Measurements from ENCODE around the gene CACNA1D. TPM values are rescaled to one million over a fixed set of nuclear protein-coding genes. Genes with fewer than 3 reads are reported as not detected.

Gene CACNA1D
- total RNA-seq, 1 experiment from 2014 or later = 1.1 TPM

GRCh38 chr3:53551324-53551723, 56.9 kb downstream of the CACNA1D start:
- Histone ChIP-seq H3K4me2 (ENCODE audit: low read length) (no peak overlapping the region), H4K20me1 (ENCODE audit: insufficient read depth) (no peaks in the 10 kb centered on the region), H3K4me3 (replicated peaks in 1 of 2; ENCODE audit: low read depth in 1 of 2, low read length in 2 of 2) (no peak overlapping the region), H3K36me3 (ENCODE audit: control insufficient read depth in 1 of 2, insufficient read depth in 2 of 2, low read length in 2 of 2) (no peaks in the 10 kb centered on the region), H3K27ac (ENCODE audit: low read depth, low read length) (no peak overlapping the region), H3K9ac (ENCODE audit: low read length) (no peak overlapping the region), H2AFZ (ENCODE audit: low read depth, low read length, poor library complexity, severe bottlenecking) (no peak overlapping the region), H3K9me3 (ENCODE audit: control insufficient read depth in 1 of 2, insufficient read depth in 1 of 2, low read depth in 1 of 2, low read length in 2 of 2) (no peaks in the 10 kb centered on the region), H3K9me2 (ENCODE audit: insufficient read depth) (no peaks in the 10 kb centered on the region), H3K79me2 (ENCODE audit: insufficient read depth, low read length) (no peaks in the 10 kb centered on the region), H3K27me3 (ENCODE audit: insufficient read depth, low read length) (no peaks in the 10 kb centered on the region), H3K4me1 (ENCODE audit: control insufficient read depth in 1 of 2, insufficient read depth in 2 of 2, low read length in 2 of 2) (no peaks in the 10 kb centered on the region)
- intact Hi-C loops (cut with micrococcal nuclease) = no loop called here
- TF ChIP-seq POLR2AphosphoS5 (IDR thresholded peaks at IDR 0.05; ENCODE audit: low read depth, low read length) (no peak), FOSL1 (IDR thresholded peaks at IDR 0.05; ENCODE audit: low read depth) (no peak), EGR1 (IDR thresholded peaks at IDR 0.05; ENCODE audit: low read depth) (no peak), ATF3 (IDR thresholded peaks at IDR 0.05) (no peak), YY1 (IDR thresholded peaks at IDR 0.05; ENCODE audit: extremely low read depth, insufficient replicate concordance, low read depth, low read length) (no peak), CTCF (IDR thresholded peaks at IDR 0.05 in 2 of 3, conservative IDR thresholded peaks at IDR 0.05 in 1 of 3; ENCODE audit: borderline replicate concordance in 1 of 3, insufficient read depth in 1 of 3, low read depth in 2 of 3, low read length in 2 of 3) (no peak), CBX3 (IDR thresholded peaks at IDR 0.05; ENCODE audit: low read depth) (no peak), RAD21 (IDR thresholded peaks at IDR 0.05; ENCODE audit: low read depth) (no peak), SIN3A (IDR thresholded peaks at IDR 0.05; ENCODE audit: low read depth) (no peak), ELF1 (IDR thresholded peaks at IDR 0.05; ENCODE audit: borderline replicate concordance, low read depth) (no peak), EZH2phosphoT487 (IDR thresholded peaks at IDR 0.05; ENCODE audit: borderline replicate concordance) (no peak), SRF (IDR thresholded peaks at IDR 0.05; ENCODE audit: low read depth) (no peak), EZH2 (IDR thresholded peaks at IDR 0.05) (no peak), SP1 (IDR thresholded peaks at IDR 0.05; ENCODE audit: low read depth) (no peak), ZNF274 (IDR thresholded peaks at IDR 0.05; ENCODE audit: low read depth, low read length) (no peak), MAX (IDR thresholded peaks at IDR 0.05) (no peak)
- TF ChIP-seq, protein P1, sequence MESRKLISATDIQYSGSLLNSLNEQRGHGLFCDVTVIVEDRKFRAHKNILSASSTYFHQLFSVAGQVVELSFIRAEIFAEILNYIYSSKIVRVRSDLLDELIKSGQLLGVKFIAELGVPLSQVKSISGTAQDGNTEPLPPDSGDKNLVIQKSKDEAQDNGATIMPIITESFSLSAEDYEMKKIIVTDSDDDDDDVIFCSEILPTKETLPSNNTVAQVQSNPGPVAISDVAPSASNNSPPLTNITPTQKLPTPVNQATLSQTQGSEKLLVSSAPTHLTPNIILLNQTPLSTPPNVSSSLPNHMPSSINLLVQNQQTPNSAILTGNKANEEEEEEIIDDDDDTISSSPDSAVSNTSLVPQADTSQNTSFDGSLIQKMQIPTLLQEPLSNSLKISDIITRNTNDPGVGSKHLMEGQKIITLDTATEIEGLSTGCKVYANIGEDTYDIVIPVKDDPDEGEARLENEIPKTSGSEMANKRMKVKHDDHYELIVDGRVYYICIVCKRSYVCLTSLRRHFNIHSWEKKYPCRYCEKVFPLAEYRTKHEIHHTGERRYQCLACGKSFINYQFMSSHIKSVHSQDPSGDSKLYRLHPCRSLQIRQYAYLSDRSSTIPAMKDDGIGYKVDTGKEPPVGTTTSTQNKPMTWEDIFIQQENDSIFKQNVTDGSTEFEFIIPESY (IDR thresholded peaks at IDR 0.05; ENCODE audit: extremely low read depth, insufficient replicate concordance, low read length) = no peak
- TF ChIP-seq, protein P2, sequence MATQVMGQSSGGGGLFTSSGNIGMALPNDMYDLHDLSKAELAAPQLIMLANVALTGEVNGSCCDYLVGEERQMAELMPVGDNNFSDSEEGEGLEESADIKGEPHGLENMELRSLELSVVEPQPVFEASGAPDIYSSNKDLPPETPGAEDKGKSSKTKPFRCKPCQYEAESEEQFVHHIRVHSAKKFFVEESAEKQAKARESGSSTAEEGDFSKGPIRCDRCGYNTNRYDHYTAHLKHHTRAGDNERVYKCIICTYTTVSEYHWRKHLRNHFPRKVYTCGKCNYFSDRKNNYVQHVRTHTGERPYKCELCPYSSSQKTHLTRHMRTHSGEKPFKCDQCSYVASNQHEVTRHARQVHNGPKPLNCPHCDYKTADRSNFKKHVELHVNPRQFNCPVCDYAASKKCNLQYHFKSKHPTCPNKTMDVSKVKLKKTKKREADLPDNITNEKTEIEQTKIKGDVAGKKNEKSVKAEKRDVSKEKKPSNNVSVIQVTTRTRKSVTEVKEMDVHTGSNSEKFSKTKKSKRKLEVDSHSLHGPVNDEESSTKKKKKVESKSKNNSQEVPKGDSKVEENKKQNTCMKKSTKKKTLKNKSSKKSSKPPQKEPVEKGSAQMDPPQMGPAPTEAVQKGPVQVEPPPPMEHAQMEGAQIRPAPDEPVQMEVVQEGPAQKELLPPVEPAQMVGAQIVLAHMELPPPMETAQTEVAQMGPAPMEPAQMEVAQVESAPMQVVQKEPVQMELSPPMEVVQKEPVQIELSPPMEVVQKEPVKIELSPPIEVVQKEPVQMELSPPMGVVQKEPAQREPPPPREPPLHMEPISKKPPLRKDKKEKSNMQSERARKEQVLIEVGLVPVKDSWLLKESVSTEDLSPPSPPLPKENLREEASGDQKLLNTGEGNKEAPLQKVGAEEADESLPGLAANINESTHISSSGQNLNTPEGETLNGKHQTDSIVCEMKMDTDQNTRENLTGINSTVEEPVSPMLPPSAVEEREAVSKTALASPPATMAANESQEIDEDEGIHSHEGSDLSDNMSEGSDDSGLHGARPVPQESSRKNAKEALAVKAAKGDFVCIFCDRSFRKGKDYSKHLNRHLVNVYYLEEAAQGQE (IDR thresholded peaks at IDR 0.05; ENCODE audit: low read depth) = no peak
- ChIA-PET RAD21 (ENCODE audit: low non-redundant PET in 1 of 2, low total read pairs in 2 of 2, uncharacterized antibody in 2 of 2, unreplicated experiment in 2 of 2) (no interaction called here), CTCF (no interaction called here), POLR2A (no interaction called here)
- no TSS peak for BruUV-seq (replicated peaks)
- DNase-seq (ENCODE audit: low read depth, low spot score) = no peak
- no peak for ATAC-seq

Measured in HCT116 (cell line).